HG02678 (cell line): ENCODE measurements around the gene DHX30.
"Not testable (repeated sequence)": the region's sequence is repeated elsewhere in the genome, so short reads cannot be mapped to it uniquely, and the experiment has no call there.

ENCODE experiments used
- ATAC-seq: cut with Tn5 transposase; IDR thresholded peaks from one replicate; pipeline ENCODE4 v1.9.1; 2021; ENCODE audit warnings: mild to moderate bottlenecking, moderate library complexity; ENCODE audit not compliant: unreplicated experiment

The DHX30 gene

GRCh38 chr3:47882338-47882737, 79.4 kb downstream of the DHX30 start:
- ATAC-seq: no peak

GRCh38 chr3:47884603-47885002, 81.7 kb downstream of the DHX30 start:
- ATAC-seq: no peak

GRCh38 chr3:47885168-47885567, 82.2 kb downstream of the DHX30 start:
- no peak for ATAC-seq

- not testable (repeated sequence) for ATAC-seq
These were observed 85.1 kb downstream of the DHX30 start for GRCh38 chr3:47887991-47888390.

GRCh38 chr3:47888986-47889757, 86.2 kb downstream of the DHX30 start:
- ATAC-seq: no peak

GRCh38 chr3:47890126-47890827, 87.3 kb downstream of the DHX30 start:
- ATAC-seq: no peak

GRCh38 chr3:47890828-47891612, 88.1 kb downstream of the DHX30 start:
- no peak for ATAC-seq

GRCh38 chr3:47891613-47892005, 88.7 kb downstream of the DHX30 start:
- ATAC-seq: no peak

GRCh38 chr3:47892286-47893040, 89.5 kb downstream of the DHX30 start:
- ATAC-seq: no peak

GRCh38 chr3:47895241-47895640, 92.3 kb downstream of the DHX30 start:
- no peak for ATAC-seq

GRCh38 chr3:47896736-47897135, 93.8 kb downstream of the DHX30 start:
- ATAC-seq: no peak

GRCh38 chr3:47897954-47898353, 95.0 kb downstream of the DHX30 start:
- no peak for ATAC-seq

GRCh38 chr3:47899495-47900108, 96.7 kb downstream of the DHX30 start:
- ATAC-seq: no peak
